ENCODE results near the gene DNM1. TPM values are rescaled to one million over a fixed set of nuclear protein-coding genes. Genes with fewer than 3 reads are reported as not detected.
"Not testable (repeated sequence)": the region's sequence is repeated elsewhere in the genome, so short reads cannot be mapped to it uniquely, and the experiment has no call there.

The DNM1 gene
- total RNA-seq, 2 donors from 2014 or later, result 1.3 to 2.2 TPM

DNA sequence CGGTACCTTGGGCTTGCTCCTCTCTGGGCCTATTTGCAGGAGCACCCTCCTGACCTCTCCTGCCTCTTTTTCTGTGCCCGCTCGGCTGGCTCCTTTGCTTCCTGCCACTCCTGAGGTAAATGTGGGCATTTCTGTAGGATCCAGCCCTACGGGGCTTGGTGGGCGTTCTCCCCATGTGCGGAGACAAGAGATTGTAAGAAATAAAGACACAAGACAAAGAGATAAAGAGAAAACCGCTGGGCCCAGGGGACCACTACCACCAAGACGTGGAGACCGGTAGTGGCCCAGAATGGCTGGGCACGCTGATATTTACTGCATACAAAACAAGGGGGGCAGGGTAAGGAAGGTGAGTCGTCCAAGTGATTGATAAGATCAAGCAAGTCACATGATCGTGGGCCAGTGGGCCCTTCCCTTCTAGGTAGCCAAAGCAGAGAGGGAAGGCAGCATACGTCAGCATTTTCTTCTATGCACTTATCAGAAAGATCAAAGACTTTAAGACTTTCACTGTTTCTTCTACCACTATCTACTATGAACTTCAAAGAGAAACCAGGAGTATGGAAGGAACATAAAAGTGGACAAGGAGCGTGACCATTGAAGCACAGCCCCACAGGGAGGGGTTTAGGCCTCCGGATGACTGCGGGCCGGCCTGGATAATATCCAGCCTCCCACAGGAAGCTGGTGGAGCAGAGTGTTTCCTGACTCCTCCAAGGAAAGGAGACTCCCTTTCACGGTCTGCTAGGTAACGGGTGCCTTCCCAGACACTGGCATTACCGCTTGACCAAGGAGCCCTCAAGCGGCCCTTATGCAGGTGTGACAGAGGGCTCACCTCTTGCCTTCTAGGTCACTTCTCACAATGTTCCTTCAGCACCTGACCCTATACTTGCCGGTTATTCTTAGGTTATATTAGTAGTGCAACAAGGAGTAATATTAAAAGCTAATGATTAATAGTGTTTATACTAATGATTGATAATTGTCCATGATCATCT lies 76.2 kb downstream of the DNM1 start:
- peak overlapping the region; percentile 19 for H3K27ac Mint-ChIP-seq
- peaks cover 20% of the 10 kb centered on the region for H3K4me1 Mint-ChIP-seq
- not testable (repeated sequence) for ATAC-seq; DNase-seq; H3K27me3 Mint-ChIP-seq; H3K9me3 ChIP-seq (ENCODE audit: control insufficient read depth, low read length, poor library complexity, severe bottlenecking); H3K4me3 Mint-ChIP-seq; H3K36me3 Mint-ChIP-seq (ENCODE audit: low read depth)

DNA sequence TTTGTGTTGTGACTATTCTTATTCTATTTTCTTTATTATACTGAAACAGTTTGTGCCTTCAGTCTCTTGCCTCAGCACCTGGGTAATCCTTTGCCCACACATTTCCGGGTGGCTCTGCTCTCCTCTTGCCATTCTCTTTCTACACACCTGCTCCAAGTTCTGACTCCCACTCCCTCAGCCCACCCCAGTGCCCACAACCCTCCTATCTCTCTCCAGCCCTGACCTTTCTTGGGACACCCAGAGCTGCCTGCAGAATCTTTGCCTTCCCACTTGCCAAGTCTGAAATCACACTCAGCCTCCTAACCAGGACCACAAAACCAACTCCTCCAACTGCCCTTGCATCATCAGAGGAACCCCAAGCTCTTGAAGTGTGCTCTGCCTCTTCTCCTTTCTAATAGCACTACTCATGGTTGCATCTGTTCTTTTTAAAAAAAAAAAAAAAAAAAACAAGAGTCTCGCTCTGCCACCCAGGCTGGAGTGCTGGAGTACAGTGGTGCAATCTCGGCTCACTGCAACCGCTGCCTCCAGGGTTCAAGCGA lies 77.0 kb downstream of the DNM1 start:
- peaks cover 18% of the 10 kb centered on the region for H3K4me1 Mint-ChIP-seq
- no peak for DNase-seq
- H3K36me3 Mint-ChIP-seq (ENCODE audit: low read depth), result peaks cover 2% of the 10 kb centered on the region
- H3K27me3 Mint-ChIP-seq, result no peaks in the 10 kb centered on the region
- ATAC-seq, result no peak
- H3K27ac Mint-ChIP-seq, result no peak overlapping the region
- no peak overlapping the region for H3K4me3 Mint-ChIP-seq
- H3K9me3 ChIP-seq (ENCODE audit: control insufficient read depth, low read length, poor library complexity, severe bottlenecking), result no peaks in the 10 kb centered on the region

DNA sequence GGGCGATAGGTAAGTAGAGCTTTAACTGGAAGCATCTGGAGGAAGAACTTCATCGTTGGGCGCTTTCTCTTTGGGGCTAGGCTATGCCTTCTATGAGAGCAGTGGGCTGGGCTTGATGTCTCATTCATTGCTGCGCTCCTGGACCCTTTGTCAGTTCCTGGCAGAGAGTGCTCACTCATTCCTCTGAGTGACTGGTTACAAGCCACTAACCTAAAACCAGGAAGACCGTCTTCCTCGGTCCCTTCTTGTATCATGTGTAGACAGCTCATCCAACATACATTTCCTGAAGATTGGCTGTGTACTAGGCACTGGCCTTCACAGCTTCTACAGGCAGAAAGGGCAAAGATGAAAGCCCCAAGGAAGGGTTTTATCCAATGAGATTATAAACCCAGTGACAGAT lies 79.3 kb downstream of the DNM1 start:
- H3K9me3 ChIP-seq (ENCODE audit: control insufficient read depth, low read length, poor library complexity, severe bottlenecking), result no peaks in the 10 kb centered on the region
- Mint-ChIP-seq H3K4me3 (no peak overlapping the region), H3K36me3 (ENCODE audit: low read depth) (no peaks in the 10 kb centered on the region), H3K27ac (no peak overlapping the region), H3K4me1 (peaks cover 6% of the 10 kb centered on the region), H3K27me3 (no peaks in the 10 kb centered on the region)
- ATAC-seq (no peak), DNase-seq (no peak)

DNA sequence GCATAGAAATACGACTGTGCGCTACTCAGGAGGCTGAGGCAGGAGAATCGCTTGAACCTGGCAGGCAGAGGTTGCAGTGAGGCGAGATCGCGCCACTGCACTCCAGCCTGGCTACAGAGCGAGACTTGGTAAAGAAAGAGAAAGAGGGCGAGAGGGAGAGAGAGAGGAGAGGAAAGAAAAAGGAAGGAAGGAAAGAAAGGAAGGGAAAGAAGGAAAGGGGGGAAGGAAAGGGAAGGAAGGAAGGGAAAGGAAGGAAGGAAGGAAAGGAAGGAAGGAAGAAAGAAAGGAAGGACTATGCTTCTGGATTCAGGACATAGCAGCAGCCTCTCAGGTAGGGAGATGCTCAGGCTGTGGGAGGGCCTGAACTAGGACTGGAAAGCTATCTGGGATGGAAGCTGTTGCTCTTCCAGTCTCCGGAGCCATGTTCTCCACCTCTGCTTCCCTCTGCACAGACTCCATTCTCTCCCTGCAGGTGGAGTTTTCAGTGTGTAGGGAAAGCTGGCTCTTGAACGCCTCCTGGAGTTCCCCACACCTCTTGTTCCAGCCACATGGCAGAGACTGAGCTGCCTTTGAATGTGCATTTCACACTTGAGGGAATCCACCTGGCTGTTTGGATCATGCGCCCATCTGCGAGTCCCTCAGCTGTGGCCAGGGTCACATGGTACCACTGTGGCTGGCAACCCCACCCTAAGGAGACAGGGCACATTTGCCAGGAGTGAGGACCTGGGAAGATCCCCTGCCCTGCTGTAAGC lies 82.0 kb downstream of the DNM1 start:
- peaks cover under 1% of the 10 kb centered on the region for H3K4me1 Mint-ChIP-seq
- no peaks in the 10 kb centered on the region for H3K9me3 ChIP-seq (ENCODE audit: control insufficient read depth, low read length, poor library complexity, severe bottlenecking)
- no peak for ATAC-seq
- no peaks in the 10 kb centered on the region for H3K27me3 Mint-ChIP-seq
- DNase-seq, result no peak
- H3K36me3 Mint-ChIP-seq (ENCODE audit: low read depth), result peaks cover 3% of the 10 kb centered on the region
- no peak overlapping the region for H3K4me3 Mint-ChIP-seq
- no peak overlapping the region for H3K27ac Mint-ChIP-seq

DNA sequence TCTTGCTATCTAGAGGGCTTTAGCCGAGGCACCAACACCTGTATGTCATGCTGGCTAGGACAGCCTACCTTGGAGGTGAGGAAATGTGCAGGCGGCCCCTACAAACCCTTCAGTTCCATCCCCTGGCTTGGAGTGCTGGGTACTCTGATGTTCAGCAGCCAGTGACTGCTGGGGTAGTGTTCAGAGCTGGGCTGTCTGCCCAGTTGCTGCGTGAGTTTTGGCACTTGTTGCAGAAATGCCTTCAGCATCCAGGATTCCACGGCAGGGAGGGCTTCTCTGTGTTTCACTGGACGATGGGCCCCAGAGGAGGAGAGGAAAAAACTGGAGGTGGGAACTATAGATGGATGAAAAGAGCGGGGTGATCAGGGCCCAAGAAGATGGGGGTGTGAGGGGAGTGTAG lies 83.3 kb downstream of the DNM1 start:
- ATAC-seq, result no peak
- no peak overlapping the region for H3K27ac Mint-ChIP-seq

DNA sequence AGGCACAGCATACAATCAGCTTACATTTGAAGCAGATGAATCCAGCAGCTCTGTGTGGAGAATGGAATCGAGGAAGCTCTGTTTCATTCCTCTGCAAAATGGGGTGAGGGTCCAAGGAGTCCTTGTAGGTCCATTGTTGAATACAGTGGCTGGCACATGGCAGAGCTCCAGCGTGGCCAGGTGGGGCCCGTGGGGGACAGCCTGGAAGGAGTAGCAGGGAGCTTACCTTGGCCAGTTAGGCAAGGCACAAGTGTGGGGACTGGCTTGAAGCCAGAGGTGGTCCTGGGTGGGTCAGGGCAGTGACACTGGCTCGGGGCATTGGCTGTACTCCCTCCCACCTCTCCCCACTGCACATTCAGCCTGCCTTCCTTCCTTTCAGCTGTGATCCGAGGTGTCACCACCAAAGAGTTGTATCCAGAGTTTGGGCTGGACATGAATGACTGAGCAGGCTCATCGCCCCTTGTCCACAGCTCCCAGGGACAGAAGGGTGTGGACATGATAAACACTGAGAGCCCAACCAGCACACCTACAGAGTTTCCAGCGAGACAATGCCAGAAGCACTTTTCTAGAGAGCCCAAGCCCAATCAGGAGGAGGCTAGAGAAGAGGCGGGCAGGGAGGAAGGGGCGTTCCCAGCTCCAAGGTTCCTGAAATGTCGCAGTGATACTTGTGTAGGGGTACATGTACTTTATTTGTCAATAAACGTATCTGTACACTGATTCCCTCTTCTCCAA lies 85.3 kb downstream of the DNM1 start:
- no peak overlapping the region for H3K27ac Mint-ChIP-seq
- no peaks in the 10 kb centered on the region for H3K4me1 Mint-ChIP-seq
- H3K36me3 Mint-ChIP-seq (ENCODE audit: low read depth), result peaks cover 3% of the 10 kb centered on the region
- H3K27me3 Mint-ChIP-seq, result no peaks in the 10 kb centered on the region
- H3K4me3 Mint-ChIP-seq, result no peak overlapping the region
- no peak for ATAC-seq
- DNase-seq, result no peak
- no peaks in the 10 kb centered on the region for H3K9me3 ChIP-seq (ENCODE audit: control insufficient read depth, low read length, poor library complexity, severe bottlenecking)

More for the DNA sequence above, 83.3 kb downstream of the DNM1 start:
- DNase-seq, result no peak
- H3K9me3 ChIP-seq (ENCODE audit: control insufficient read depth, low read length, poor library complexity, severe bottlenecking), result no peaks in the 10 kb centered on the region
- H3K4me1 Mint-ChIP-seq, result no peaks in the 10 kb centered on the region
- no peak overlapping the region for H3K4me3 Mint-ChIP-seq
- H3K27me3 Mint-ChIP-seq, result no peaks in the 10 kb centered on the region
- H3K36me3 Mint-ChIP-seq (ENCODE audit: low read depth), result peaks cover 3% of the 10 kb centered on the region

DNA sequence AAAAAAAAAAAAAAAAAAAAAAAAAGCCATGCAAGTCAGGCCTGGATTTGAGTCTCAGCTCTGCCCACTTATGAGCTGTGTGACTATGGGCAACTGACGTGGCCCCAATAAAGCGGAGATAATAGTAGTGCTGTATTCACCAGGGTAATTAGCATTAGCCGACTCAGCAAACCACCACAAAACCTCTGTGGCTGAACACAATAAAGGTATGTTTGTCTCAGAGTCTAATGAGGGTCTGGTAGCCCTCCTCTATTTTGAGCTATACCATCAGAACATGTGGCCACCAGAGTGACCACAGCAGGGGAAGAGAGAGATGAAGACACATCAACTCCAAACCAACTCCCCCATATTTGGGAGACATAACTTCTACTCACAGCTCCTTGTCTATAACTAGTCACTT lies 88.8 kb downstream of the DNM1 start:
- peaks cover 3% of the 10 kb centered on the region for H3K4me1 Mint-ChIP-seq
- H3K36me3 Mint-ChIP-seq (ENCODE audit: low read depth), result peaks cover 3% of the 10 kb centered on the region
- no peak overlapping the region for H3K4me3 Mint-ChIP-seq
- no peaks in the 10 kb centered on the region for H3K27me3 Mint-ChIP-seq
- no peak overlapping the region for H3K27ac Mint-ChIP-seq
- DNase-seq (no peak), ATAC-seq (no peak)
- no peaks in the 10 kb centered on the region for H3K9me3 ChIP-seq (ENCODE audit: control insufficient read depth, low read length, poor library complexity, severe bottlenecking)

DNA sequence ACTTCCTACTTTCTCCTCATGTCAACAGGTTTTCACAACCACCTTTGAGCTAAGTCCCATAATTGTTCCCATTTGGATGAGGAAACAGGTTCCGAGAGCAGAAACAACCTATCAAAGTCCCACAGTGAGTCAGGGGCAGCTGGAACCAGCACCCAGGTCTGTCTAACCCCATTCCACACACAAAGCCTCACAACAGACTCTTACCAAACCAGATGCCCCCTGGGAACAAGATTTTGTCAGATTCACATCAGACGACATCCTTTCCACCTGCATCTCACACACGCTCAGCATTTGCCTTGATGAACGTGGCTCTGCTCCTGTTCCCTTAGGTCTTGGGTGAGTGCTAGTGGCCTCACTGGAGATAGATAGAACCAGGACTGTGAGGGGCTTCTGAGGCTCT lies 89.9 kb downstream of the DNM1 start:
- H3K9me3 ChIP-seq (ENCODE audit: control insufficient read depth, low read length, poor library complexity, severe bottlenecking), result no peaks in the 10 kb centered on the region
- Mint-ChIP-seq H3K27me3 (no peaks in the 10 kb centered on the region), H3K36me3 (ENCODE audit: low read depth) (no peaks in the 10 kb centered on the region), H3K4me3 (no peak overlapping the region), H3K4me1 (peaks cover 3% of the 10 kb centered on the region), H3K27ac (no peak overlapping the region)
- DNase-seq (no peak), ATAC-seq (no peak)

DNA sequence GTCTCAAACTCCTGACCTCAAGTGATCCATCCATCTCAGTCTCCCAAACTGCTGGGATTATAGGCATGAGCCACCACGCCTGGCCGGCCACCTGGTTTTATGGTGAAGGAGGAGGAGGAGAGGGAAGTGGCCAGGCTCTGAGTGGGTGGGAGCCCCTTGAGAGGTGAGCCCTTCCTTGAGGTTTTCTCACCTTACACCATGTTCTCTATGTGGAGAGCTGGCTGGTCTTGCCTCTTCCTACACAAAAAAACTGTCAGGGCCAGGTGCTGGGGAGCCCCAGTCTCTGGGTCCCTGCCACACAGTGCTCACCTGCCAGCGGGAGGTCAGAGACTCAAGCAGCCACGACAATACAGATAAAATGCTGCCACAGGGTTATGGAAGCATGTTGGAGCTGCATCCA lies 91.0 kb downstream of the DNM1 start:
- H3K36me3 Mint-ChIP-seq (ENCODE audit: low read depth), result no peaks in the 10 kb centered on the region
- no peaks in the 10 kb centered on the region for H3K27me3 Mint-ChIP-seq
- H3K9me3 ChIP-seq (ENCODE audit: control insufficient read depth, low read length, poor library complexity, severe bottlenecking), result no peaks in the 10 kb centered on the region
- peaks cover 3% of the 10 kb centered on the region for H3K4me1 Mint-ChIP-seq
- no peak overlapping the region for H3K4me3 Mint-ChIP-seq
- H3K27ac Mint-ChIP-seq, result no peak overlapping the region
- ATAC-seq (no peak), DNase-seq (no peak)

DNA sequence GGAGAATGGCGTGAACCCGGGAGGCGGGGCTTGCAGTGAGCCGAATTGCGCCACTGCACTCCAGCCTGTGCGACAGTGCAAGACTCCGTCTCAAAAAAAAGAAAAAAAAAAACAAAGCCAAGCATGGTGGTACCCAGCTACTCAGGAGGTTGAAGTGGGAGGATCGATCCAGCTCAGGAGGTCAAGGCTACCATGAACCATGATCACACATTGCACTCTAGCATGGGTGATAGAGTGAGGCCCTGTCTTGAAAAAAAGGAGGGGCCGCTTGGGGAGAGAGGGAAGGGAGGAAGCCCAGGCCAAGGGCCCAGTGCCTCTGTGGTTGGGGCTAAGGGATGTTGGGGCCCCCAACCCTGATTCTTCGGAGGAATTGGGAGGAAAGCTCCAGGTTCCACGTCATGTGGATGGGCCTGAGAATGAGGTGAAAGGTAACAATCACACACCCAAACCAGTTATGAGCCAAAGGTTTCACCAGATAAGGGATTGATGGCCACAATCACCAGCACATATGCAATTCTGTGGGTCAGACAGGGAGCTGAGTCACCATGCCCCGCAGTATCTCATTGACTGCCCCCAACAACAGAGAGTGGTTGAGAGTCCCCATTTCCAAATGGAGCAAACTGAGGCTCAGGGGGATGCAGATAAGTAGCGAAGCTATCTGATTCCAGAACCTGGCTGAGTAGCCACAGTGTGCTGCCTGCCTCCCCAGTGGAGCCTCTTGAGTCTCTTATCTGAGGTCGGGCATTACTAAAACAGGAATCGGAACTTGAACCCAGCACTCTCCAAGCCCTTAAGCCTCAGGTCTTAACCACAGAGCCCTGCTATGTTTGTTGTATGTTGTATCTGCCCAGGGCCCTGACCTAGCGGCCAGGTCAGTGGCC lies 93.4 kb downstream of the DNM1 start:
- ATAC-seq, result no peak
- no peaks in the 10 kb centered on the region for H3K9me3 ChIP-seq (ENCODE audit: control insufficient read depth, low read length, poor library complexity, severe bottlenecking)
- DNase-seq, result no peak
- no peaks in the 10 kb centered on the region for H3K27me3 Mint-ChIP-seq
- H3K4me3 Mint-ChIP-seq, result no peak overlapping the region
- H3K4me1 Mint-ChIP-seq, result peaks cover 5% of the 10 kb centered on the region
- no peaks in the 10 kb centered on the region for H3K36me3 Mint-ChIP-seq (ENCODE audit: low read depth)
- H3K27ac Mint-ChIP-seq, result no peak overlapping the region

DNA sequence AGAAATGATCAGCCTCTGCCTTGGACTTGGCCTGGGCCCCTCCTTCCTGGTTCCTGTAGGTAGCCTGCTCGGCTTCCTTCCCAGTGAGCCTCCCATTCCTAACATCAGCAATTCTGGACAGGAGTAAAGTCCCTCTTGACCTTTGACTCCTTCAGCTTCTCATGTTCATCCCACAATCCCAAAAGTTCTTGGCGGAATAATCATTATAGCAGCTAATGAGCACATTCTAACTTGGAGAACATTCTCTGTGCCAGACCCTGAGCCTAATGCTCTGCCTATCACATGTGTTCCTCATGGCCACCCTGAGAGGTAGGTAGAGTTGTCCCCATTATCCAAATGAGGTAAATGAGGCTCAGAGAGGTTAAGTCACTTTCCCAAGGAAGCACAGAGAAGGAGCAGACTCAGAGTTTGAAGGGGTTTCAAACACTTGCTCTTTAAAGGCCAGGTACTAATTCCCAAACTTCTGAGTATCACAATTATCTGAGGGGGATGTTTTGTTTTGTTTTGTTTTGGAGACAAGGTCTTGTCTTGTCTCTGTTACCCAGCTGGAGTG lies 94.1 kb downstream of the DNM1 start:
- DNase-seq (no peak), ATAC-seq (no peak)
- no peaks in the 10 kb centered on the region for H3K36me3 Mint-ChIP-seq (ENCODE audit: low read depth)
- no peak overlapping the region for H3K27ac Mint-ChIP-seq
- H3K9me3 ChIP-seq (ENCODE audit: control insufficient read depth, low read length, poor library complexity, severe bottlenecking), result no peaks in the 10 kb centered on the region
- H3K27me3 Mint-ChIP-seq, result no peaks in the 10 kb centered on the region
- H3K4me3 Mint-ChIP-seq, result no peak overlapping the region
- H3K4me1 Mint-ChIP-seq, result peaks cover 5% of the 10 kb centered on the region

Measured in T-helper 17 cell (primary cell).